Liver (tissue), 9 donors: ENCODE measurements around the gene MPRIP. TPM values are rescaled to one million over a fixed set of nuclear protein-coding genes. Genes with fewer than 3 reads are reported as not detected.

Source experiments
- DNase-seq: peaks from one replicate; pipeline ENCODE4 v3.0.0-alpha.2; 2017; ENCODE audit warnings: low spot score
- H3K27ac ChIP-seq, 2 donors: one replicate each; pipeline ENCODE4 v1.7.0; 2013; ENCODE audit warnings: inconsistent platforms in 2 of 2, low read length in 2 of 2, control low read depth in 1 of 2, low read depth in 1 of 2, mild to moderate bottlenecking in 1 of 2
- H3K27me3 ChIP-seq, 4 donors: one replicate each; pipeline versions ENCODE4 v1.6.1 to v1.7.0; 2013; ENCODE audit warnings: low read length in 3 of 4, inconsistent platforms in 1 of 4, mild to moderate bottlenecking in 1 of 4, moderate library complexity in 1 of 4; ENCODE audit not compliant: control insufficient read depth in 4 of 4, insufficient read depth in 4 of 4
- H3K36me3 ChIP-seq, 4 donors: one replicate each; pipeline versions ENCODE4 v1.6.1 to v1.7.0; 2013; ENCODE audit warnings: low read length in 3 of 4, mild to moderate bottlenecking in 3 of 4, low read depth in 1 of 4, moderate library complexity in 1 of 4; ENCODE audit not compliant: control insufficient read depth in 4 of 4, insufficient read depth in 3 of 4
- H3K4me1 ChIP-seq, 4 donors: one replicate each; pipeline versions ENCODE4 v1.6.1 to v1.7.0; 2013; ENCODE audit warnings: low read length in 3 of 4, mild to moderate bottlenecking in 3 of 4, moderate library complexity in 1 of 4; ENCODE audit not compliant: control insufficient read depth in 4 of 4, insufficient read depth in 4 of 4
- H3K4me3 ChIP-seq, 3 donors: one replicate each; pipeline versions ENCODE4 v1.6.1 to v1.7.0; 2013; ENCODE audit warnings: low read length in 3 of 3, control low read depth in 1 of 3, low read depth in 1 of 3, mild to moderate bottlenecking in 1 of 3
- H3K9ac ChIP-seq, 2 donors: one replicate each; pipeline ENCODE4 v1.7.0; 2013; ENCODE audit warnings: low read length in 2 of 2, mild to moderate bottlenecking in 2 of 2, moderate library complexity in 2 of 2, control low read depth in 1 of 2, low read depth in 1 of 2
- H3K9me3 ChIP-seq, 4 donors: one replicate each; pipeline versions ENCODE4 v1.6.1 to v1.7.0; 2013; ENCODE audit warnings: low read length in 3 of 4; ENCODE audit not compliant: control insufficient read depth in 4 of 4
- ATF3 ChIP-seq: IDR thresholded peaks from 2 replicates; pipeline ENCODE4 v1.6.1; 2016; ENCODE audit warnings: antibody characterized with exemption
- CTCF ChIP-seq: fragments of 150-350 bp; IDR thresholded peaks from 2 replicates; pipeline ENCODE4 v1.5.1; 2017; ENCODE audit warnings: improper control_type of control experiment, low read depth, low read length; ENCODE audit not compliant: missing input control
- EGR1 ChIP-seq, 2 donors: IDR thresholded peaks; 2 replicates each; pipeline ENCODE4 v1.6.1; 2016 to 2018; ENCODE audit warnings: antibody characterized with exemption in 2 of 2, low read depth in 2 of 2
- FOXA1 ChIP-seq: IDR thresholded peaks from 2 replicates; pipeline ENCODE4 v1.6.1; 2016; ENCODE audit warnings: antibody characterized with exemption
- FOXA2 ChIP-seq: IDR thresholded peaks from 2 replicates; pipeline ENCODE4 v1.6.1; 2016; ENCODE audit warnings: antibody characterized with exemption
- GABPA ChIP-seq, 2 donors: IDR thresholded peaks in 1 of 2; conservative IDR thresholded peaks in 1 of 2; 2 replicates each; pipeline ENCODE4 v1.6.1; 2016; ENCODE audit warnings: antibody characterized with exemption in 2 of 2, mild to moderate bottlenecking in 1 of 2, moderate library complexity in 1 of 2
- HNF4A ChIP-seq, 2 donors: conservative IDR thresholded peaks; 2 replicates each; pipeline ENCODE4 v1.6.1; 2016; ENCODE audit warnings: antibody characterized with exemption in 2 of 2, mild to moderate bottlenecking in 2 of 2
- HNF4G ChIP-seq: IDR thresholded peaks from 2 replicates; pipeline ENCODE4 v1.6.1; 2016; ENCODE audit warnings: antibody characterized with exemption
- JUND ChIP-seq, 2 donors: IDR thresholded peaks; 2 replicates each; pipeline ENCODE4 v1.6.1; 2016; ENCODE audit warnings: antibody characterized with exemption in 2 of 2
- NR2F2 ChIP-seq: IDR thresholded peaks from 2 replicates; pipeline ENCODE4 v1.6.1; 2016; ENCODE audit warnings: antibody characterized with exemption
- RAD21 ChIP-seq, 2 donors: IDR thresholded peaks; 2 replicates each; pipeline ENCODE4 v1.6.1; 2016; ENCODE audit warnings: antibody characterized with exemption in 2 of 2, mild to moderate bottlenecking in 2 of 2
- REST ChIP-seq: IDR thresholded peaks from 2 replicates; pipeline ENCODE4 v1.6.1; 2016; ENCODE audit warnings: antibody characterized with exemption, mild to moderate bottlenecking
- RXRA ChIP-seq, 2 donors: IDR thresholded peaks; 2 replicates each; pipeline ENCODE4 v1.6.1; 2017 to 2018; ENCODE audit warnings: antibody characterized with exemption in 2 of 2, mild to moderate bottlenecking in 1 of 2
- SP1 ChIP-seq: IDR thresholded peaks from 2 replicates; pipeline ENCODE4 v1.6.1; 2018; ENCODE audit warnings: antibody characterized with exemption, mild to moderate bottlenecking
- TAF1 ChIP-seq: conservative IDR thresholded peaks from 2 replicates; pipeline ENCODE4 v1.6.1; 2016; ENCODE audit warnings: antibody characterized with exemption, mild to moderate bottlenecking
- YY1 ChIP-seq: IDR thresholded peaks from 2 replicates; pipeline ENCODE4 v1.6.1; 2016; ENCODE audit warnings: antibody characterized with exemption, mild to moderate bottlenecking
- ZBTB33 ChIP-seq: IDR thresholded peaks from 2 replicates; pipeline ENCODE4 v1.6.1; 2016; ENCODE audit warnings: antibody characterized with exemption
- WGBS: extraction: QIAGEN DNeasy Blood & Tissue Kit; methylation state at CpG from one replicate; pipeline ENCODE4 v1.1.7; 2013; 5-methylcytosine and 5-hydroxymethylcytosine counted together
- polyA plus RNA-seq, 2 donors: library from polyadenylated mRNA; stranded (reverse) in 1 of 2; unstranded in 1 of 2; fragments of 200-250 nt in 1 of 2; fragments of >200 nt in 1 of 2; fragmentation: Nextera tagmentation in 1 of 2; extraction: Ambion mirVana in 1 of 2; gene quantifications; one replicate each; pipeline versions ENCODE4 v1.2.1 to v1.2.3, GENCODE V29; 2013 to 2015
- total RNA-seq, 2 donors: library from RNA; depleted of rRNA; stranded (reverse); fragments of >200 nt; gene quantifications; one replicate each; pipeline ENCODE4 v1.2.3, GENCODE V29; 2014
- donor health status: healthy.
- donor health status: healthy.
- donor health status: healthy.
- donor health status: healthy.
- donor health status: healthy.

MPRIP gene
- total and polyA plus RNA-seq, 4 donors, result 21.2 to 61.9 (median 34.7) TPM

GRCh38 chr17:17084317-17084835 is 42.1 kb downstream of the MPRIP start:
- TF ChIP-seq JUND (IDR thresholded peaks at IDR 0.05) (no peak), RAD21 (IDR thresholded peaks at IDR 0.05) (no peak), TAF1 (no peak), CTCF (no peak), ATF3 (no peak), REST (no peak), NR2F2 (no peak), HNF4A (conservative IDR thresholded peaks at IDR 0.05) (no peak), YY1 (no peak), SP1 (no peak), GABPA (IDR thresholded peaks at IDR 0.05 in 1 of 2, conservative IDR thresholded peaks at IDR 0.05 in 1 of 2) (no peak), RXRA (IDR thresholded peaks at IDR 0.05) (no peak), HNF4G (no peak), FOXA2 (no peak), FOXA1 (no peak)
- H3K9me3 ChIP-seq, result no peaks in the 10 kb centered on the region

GRCh38 chr17:17084941-17085340 is 42.7 kb downstream of the MPRIP start:
- no peak overlapping the region for H3K9ac ChIP-seq
- no peak for TF ChIP-seq HNF4A (conservative IDR thresholded peaks at IDR 0.05)
- TF ChIP-seq ZBTB33, result no peak
- no peak for TF ChIP-seq SP1
- no peak for TF ChIP-seq EGR1 (IDR thresholded peaks at IDR 0.05; ENCODE audit: low read depth in 2 of 2)
- no peak for TF ChIP-seq JUND (IDR thresholded peaks at IDR 0.05)
- TF ChIP-seq ATF3, result no peak
- no peak for TF ChIP-seq YY1
- TF ChIP-seq REST, result no peak
- TF ChIP-seq HNF4G, result no peak
- H3K27me3 ChIP-seq, result no peaks in the 10 kb centered on the region
- WGBS, result 86% methylated on average over 6 of the region's 6 CpGs
- peaks cover 0 to 46% (median 34%) of the 10 kb centered on the region in 4 donors for H3K4me1 ChIP-seq
- DNase-seq, result no peak
- no peak overlapping the region for H3K4me3 ChIP-seq
- peaks cover 0 to 6% (median 2%) of the 10 kb centered on the region in 4 donors for H3K36me3 ChIP-seq
- no peak overlapping the region for H3K27ac ChIP-seq
- no peaks in the 10 kb centered on the region for H3K9me3 ChIP-seq

More at GRCh38 chr17:17084317-17084835, 42.1 kb downstream of the MPRIP start:
- Histone ChIP-seq H3K36me3 (peaks cover 0 to 6% (median 2%) of the 10 kb centered on the region in 4 donors), H3K9ac (no peak overlapping the region), H3K27me3 (no peaks in the 10 kb centered on the region), H3K4me3 (no peak overlapping the region), H3K27ac (no peak overlapping the region), H3K4me1 (peaks cover 4 to 46% (median 35%) of the 10 kb centered on the region in 4 donors)
- WGBS, result 96% methylated on average over 9 of the region's 9 CpGs
- no peak for DNase-seq
